Measurements from ENCODE around the gene CFAP77.

Gene CFAP77

DNA sequence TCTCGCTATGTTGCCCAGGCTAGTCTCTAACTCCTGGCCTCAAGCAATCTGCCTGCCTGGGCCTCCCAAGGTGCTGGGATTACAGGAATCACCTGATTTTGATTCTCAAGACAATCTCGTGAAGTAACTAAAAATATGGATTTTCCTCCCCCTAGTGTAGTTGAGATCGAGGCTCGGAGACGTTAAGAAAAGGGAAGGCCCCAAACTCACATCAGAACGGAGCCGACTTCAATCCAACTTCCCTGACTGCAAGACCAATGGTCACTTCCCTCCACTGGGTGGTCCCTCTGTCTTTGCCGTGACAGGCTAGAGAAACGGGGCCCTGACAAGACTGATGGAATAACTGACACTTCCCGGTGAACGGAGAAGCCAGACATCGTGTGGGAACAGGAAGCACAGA lies 200.7 kb downstream of the CFAP77 start:
- DNase-seq, result no peak

DNA sequence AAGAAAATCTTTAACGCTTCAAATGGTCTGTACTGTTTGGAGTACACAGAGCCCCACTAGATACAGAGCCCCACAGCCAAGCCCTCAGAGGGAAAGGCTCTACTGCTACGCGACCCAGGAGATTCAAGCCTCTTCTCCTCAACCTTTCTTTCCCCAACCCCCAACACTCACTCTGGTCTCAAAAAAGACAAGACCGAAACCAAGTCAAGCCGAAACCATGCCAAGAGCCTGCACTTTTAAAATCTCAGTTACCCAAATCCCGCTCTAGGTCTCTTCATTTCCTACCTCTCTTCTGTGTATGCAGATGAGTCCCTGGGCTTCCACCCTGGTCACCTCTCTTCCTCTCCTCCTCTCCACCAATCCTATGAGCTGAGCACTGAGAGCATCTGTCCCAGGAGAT lies 204.3 kb downstream of the CFAP77 start:
- DNase-seq, result no peak

DNA sequence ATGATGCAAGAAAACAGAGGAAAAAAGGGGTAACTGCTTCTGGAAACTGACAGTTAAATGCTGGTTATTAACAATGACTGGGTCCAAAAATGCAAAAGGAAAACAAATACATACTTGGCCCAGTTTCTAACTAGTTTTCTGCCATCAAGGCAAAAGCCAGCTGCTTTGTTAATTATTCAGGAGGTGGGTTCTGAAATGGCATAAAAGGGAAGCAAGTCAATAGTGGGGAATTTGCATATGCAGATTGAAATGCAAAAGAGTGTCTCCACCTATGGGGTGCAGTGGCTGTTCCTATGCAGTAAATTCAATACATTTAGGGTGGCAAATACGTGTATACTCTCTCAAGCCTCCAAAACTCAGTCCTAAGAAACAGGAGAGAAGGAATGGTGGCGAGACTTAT lies 205.8 kb downstream of the CFAP77 start:
- DNase-seq, result no peak

DNA sequence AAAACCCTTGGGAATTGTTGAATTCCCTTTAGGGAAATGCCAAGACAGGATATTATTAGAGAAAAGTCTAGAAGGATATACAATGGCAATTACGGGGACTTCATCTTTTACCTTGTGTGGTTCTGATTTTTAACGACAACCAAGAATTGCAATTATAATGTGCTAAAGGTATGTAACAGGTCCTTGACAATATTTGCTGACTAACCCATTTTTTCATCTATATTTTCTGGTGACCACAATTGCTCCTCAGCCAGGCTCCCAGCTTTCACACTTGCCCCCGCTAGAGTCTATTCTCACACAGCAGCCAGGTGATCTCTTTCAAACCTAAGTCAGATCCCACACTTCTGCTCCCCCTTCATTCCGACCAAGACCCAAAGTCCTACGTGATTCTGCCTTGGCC lies 206.7 kb downstream of the CFAP77 start:
- DNase-seq, result no peak

DNA sequence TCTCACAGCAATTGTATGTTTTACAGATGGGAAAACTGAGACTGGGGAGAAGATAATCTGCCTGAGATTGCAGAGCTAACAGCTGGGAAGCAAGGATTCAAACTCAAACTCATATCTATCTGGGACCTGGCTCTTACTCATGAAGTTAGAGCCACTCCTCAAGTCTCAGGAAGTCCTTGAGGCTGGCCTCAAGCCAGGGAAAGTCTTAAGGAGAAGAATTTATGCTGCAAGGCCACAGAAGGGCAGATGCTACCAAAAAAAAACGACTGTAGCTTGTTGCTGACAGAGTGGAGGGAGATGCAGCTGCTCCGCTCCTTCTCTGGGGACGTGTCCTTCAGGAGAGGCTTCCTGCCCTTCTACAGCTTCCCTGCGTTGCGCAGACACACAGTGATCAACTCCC lies 212.1 kb downstream of the CFAP77 start:
- no peak for DNase-seq

All from NCI-H1694 (cell line).